Omental fat pad (tissue), 4 donors: ENCODE data around the gene HBB. TPM values are rescaled to one million over a fixed set of nuclear protein-coding genes. Genes with fewer than 3 reads are reported as not detected.
"Not testable (repeated sequence)": the region's sequence is repeated elsewhere in the genome, so short reads cannot be mapped to it uniquely, and the experiment has no call there.

ENCODE experiments used
- ATAC-seq: fragments of 150-250 bp; one replicate; pipeline ENCODE4 v1.9.1; 2016; ENCODE audit warnings: mild to moderate bottlenecking, moderate library complexity; ENCODE audit not compliant: low FRiP score
- DNase-seq: peaks from one replicate; pipeline ENCODE4 v3.0.0-alpha.2; 2019; ENCODE audit warnings: low spot score
- CTCF ChIP-seq, 3 donors: fragments of 450-650 bp; IDR thresholded peaks; one replicate each; pipeline ENCODE4 v1.5.1; 2016 to 2017; ENCODE audit warnings: antibody characterized with exemption in 3 of 3, mild to moderate bottlenecking in 3 of 3, moderate library complexity in 2 of 3
- total RNA-seq, 4 donors: library from RNA; depleted of rRNA; stranded (reverse); fragments of >200 nt; gene quantifications; one replicate each; pipeline ENCODE4 v1.1.0, GENCODE V29; 2016

HBB gene
- total RNA-seq, 4 donors from 2014 or later: 160 to 1,928 (median 219) TPM

DNA sequence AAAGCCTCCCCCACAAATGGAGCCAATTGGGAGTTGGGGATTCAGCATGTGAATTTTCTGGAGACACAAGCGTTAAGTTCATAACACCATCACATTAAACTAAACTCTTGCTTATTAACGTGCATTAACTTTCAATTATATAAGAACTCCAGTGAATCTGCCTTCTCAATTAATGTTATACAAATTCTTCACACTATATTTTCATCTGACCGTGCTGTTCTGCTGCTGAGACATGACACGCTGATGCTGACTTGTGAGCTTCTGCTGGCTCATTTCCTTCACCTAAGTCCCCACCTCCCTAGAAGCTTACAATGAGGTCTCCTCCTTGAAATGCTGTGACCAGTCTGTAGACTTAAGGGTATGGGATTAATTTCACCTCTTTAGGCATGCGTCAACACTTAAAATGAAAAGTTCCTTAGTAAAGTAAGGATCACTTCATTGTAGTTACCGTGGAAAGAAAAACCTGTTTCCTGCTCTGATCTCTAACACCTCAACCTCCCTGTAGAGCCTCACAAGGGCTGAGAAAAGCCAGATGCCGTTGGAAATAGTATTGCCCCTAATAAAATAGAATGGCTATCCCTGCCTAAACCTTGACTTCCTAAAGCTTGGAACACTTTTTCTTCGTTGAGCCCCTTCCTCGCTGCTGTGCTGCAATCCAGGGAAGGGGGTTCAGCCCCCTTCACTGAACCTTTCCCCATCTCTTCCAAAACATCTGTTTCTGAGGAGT lies 25.5 kb upstream of the HBB start:
- ATAC-seq (no peak), DNase-seq (no peak)
- no peak for TF ChIP-seq CTCF (IDR thresholded peaks at IDR 0.05)

DNA sequence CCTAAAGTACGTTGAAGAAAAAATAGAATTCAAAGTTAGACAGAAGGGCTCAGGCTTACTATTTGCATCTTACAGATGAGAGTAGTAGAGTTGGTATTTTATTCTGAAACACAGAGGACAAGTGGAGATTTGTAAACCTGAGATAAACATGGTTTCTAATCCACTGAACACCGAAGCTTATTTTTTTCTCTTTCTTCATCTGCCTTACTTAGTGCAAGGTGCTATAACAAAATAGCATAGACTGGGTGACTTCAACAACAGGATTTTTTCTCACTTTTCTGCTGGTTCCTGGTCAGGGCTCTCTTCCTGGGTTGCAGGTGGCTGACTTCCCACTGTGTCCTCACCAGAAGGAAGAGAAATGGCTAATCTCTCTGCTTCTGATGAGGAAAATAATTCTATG lies 24.9 kb upstream of the HBB start:
- TF ChIP-seq CTCF (IDR thresholded peaks at IDR 0.05): no peak
- DNase-seq: no peak
- no peak for ATAC-seq

- TF ChIP-seq CTCF (IDR thresholded peaks at IDR 0.05): no peak
- DNase-seq: no peak
- no peak for ATAC-seq
Observed at GRCh38 chr11:5250543-5251204, 23.8 kb upstream of the HBB start.

GRCh38 chr11:5249807-5250396 lies 23.0 kb upstream of the HBB start, which contains the start of gene HBG1:
TSS of gene HBG1 (minus strand) at chr11:5249857. CDS start at chr11:5249804, 53 bp downstream.
- DNase-seq, ATAC-seq: not testable (repeated sequence)

- not testable (repeated sequence) for ATAC-seq
Observed at GRCh38 chr11:5248498-5248897, 21.6 kb upstream of the HBB start.

DNA sequence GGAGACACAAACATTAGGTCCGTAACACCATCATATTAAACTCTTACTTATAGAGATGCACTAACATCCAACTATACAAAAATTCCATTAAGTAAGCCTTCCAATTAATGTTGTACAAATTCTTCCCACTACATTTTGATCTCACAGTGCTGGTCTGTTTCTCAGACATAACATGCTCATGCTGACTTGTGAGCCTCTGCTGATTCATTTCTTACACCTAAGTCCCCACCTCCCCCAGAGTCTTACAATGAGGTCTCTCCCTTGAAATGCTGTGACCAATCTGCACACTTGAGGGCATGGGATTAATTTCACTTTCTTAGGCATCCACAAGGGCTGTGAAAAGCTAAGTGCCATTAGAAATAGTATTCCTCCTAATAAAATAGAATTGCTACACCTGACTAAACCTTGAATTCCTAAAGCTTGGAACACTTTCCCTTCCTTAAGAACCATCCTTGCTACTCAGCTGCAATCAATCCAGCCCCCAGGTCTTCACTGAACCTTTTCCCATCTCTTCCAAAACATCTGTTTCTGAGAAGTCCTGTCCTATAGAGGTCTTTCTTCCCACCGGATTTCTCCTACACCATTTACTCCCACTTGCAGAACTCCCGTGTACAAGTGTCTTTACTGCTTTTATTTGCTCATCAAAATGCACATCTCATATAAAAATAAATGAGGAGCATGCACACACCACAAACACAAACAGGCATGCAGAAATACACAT lies 20.8 kb upstream of the HBB start:
- TF ChIP-seq CTCF (IDR thresholded peaks at IDR 0.05): no peak
- DNase-seq (no peak), ATAC-seq (no peak)

More at GRCh38 chr11:5248498-5248897, 21.6 kb upstream of the HBB start:
- DNase-seq: not testable (repeated sequence)

- ATAC-seq: no peak
Observed at GRCh38 chr11:5246772-5247471, 20.1 kb upstream of the HBB start.

More at GRCh38 chr11:5246772-5247471, 20.1 kb upstream of the HBB start:
- DNase-seq: no peak
- TF ChIP-seq CTCF (IDR thresholded peaks at IDR 0.05): no peak
